ENCODE results near the gene FILIP1L.

DNA sequence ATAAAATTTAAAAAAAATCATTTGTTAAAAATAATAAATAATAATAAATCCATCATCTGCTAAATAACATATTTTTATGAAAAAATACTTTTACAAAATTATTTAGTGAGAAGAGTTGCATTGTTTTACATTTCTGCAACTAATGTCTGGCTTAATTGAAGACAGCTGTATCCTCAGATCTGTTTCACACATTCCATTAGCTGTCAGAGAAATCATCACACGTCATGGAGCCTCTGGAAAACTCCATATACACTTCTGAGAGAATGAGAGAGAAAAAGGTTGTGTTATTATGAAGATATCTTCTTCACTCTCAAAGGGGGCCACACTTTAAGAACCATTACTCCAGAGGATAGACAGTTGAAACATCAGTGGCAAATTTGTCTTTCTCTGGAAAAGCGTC is 255.8 kb downstream of the FILIP1L start:
- TF ChIP-seq POLR2A (IDR thresholded peaks at IDR 0.05; ENCODE audit: low read depth, low read length) = no peak
- TF ChIP-seq, protein P1, sequence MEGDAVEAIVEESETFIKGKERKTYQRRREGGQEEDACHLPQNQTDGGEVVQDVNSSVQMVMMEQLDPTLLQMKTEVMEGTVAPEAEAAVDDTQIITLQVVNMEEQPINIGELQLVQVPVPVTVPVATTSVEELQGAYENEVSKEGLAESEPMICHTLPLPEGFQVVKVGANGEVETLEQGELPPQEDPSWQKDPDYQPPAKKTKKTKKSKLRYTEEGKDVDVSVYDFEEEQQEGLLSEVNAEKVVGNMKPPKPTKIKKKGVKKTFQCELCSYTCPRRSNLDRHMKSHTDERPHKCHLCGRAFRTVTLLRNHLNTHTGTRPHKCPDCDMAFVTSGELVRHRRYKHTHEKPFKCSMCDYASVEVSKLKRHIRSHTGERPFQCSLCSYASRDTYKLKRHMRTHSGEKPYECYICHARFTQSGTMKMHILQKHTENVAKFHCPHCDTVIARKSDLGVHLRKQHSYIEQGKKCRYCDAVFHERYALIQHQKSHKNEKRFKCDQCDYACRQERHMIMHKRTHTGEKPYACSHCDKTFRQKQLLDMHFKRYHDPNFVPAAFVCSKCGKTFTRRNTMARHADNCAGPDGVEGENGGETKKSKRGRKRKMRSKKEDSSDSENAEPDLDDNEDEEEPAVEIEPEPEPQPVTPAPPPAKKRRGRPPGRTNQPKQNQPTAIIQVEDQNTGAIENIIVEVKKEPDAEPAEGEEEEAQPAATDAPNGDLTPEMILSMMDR (conservative IDR thresholded peaks at IDR 0.05; ENCODE audit: low read depth, low read length) = no peak
- TF ChIP-seq NFE2L2 (IDR thresholded peaks at IDR 0.05; ENCODE audit: low read depth, low read length) = no peak
- no peak for TF ChIP-seq BHLHE40 (IDR thresholded peaks at IDR 0.05; ENCODE audit: low read depth, low read length)
- no peak for TF ChIP-seq RFX5 (IDR thresholded peaks at IDR 0.05; ENCODE audit: low read depth, low read length)
- no peak for TF ChIP-seq MAZ (IDR thresholded peaks at IDR 0.05; ENCODE audit: borderline replicate concordance, low read depth, low read length)
- no peak for TF ChIP-seq CEBPB (IDR thresholded peaks at IDR 0.05; ENCODE audit: low read depth, low read length)
- no peak for TF ChIP-seq CHD1 (IDR thresholded peaks at IDR 0.05; ENCODE audit: low read depth, low read length)
- TF ChIP-seq, protein P2, sequence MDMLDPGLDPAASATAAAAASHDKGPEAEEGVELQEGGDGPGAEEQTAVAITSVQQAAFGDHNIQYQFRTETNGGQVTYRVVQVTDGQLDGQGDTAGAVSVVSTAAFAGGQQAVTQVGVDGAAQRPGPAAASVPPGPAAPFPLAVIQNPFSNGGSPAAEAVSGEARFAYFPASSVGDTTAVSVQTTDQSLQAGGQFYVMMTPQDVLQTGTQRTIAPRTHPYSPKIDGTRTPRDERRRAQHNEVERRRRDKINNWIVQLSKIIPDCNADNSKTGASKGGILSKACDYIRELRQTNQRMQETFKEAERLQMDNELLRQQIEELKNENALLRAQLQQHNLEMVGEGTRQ (IDR thresholded peaks at IDR 0.05; ENCODE audit: low read depth, low read length) = no peak
- no peak for TF ChIP-seq RAD21 (IDR thresholded peaks at IDR 0.05; ENCODE audit: low read length)
- no peak for TF ChIP-seq RCOR1 (IDR thresholded peaks at IDR 0.05; ENCODE audit: insufficient replicate concordance, low read length)

Data from IMR-90 (cell line).